Measurements from ENCODE around the gene WSB1. TPM values are rescaled to one million over a fixed set of nuclear protein-coding genes. Genes with fewer than 3 reads are reported as not detected.

WSB1 gene
- total and polyA plus RNA-seq, 10 of the 15 experiments (the other 5 are each of a cell fraction or from before 2014, with no cell fraction given), result 26.6 to 458 (median 101) TPM

DNA sequence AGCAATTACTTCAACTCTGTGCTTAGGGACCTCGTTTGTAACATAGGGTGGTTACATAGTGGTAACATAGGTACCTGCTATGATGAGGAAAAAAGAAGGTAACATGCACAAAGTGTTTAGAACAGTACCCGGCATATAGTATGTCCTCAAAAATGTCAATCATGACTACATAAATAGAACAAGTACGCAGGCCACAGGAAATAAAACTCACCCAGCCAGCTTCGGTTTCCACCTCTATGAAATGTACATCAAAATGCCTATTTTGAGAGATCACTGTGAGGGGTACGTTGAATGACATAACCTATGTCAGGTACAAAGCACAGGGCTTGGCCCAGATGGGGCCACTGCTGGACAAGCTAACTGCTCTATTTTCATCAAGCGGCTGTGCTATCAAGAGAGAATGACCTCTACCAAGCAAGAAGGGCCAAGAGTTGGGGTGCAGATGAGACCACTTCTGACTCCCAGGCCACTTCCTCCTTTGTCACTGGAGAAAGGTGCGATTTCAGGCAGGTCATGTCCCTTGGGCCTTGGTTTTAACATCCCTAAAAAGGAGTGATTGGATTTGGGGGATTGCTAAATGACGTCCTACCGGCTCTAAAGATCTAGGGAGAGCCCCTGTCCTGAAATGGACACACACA is 45.4 kb downstream of the WSB1 start (continued):
- TF ChIP-seq, protein P1, sequence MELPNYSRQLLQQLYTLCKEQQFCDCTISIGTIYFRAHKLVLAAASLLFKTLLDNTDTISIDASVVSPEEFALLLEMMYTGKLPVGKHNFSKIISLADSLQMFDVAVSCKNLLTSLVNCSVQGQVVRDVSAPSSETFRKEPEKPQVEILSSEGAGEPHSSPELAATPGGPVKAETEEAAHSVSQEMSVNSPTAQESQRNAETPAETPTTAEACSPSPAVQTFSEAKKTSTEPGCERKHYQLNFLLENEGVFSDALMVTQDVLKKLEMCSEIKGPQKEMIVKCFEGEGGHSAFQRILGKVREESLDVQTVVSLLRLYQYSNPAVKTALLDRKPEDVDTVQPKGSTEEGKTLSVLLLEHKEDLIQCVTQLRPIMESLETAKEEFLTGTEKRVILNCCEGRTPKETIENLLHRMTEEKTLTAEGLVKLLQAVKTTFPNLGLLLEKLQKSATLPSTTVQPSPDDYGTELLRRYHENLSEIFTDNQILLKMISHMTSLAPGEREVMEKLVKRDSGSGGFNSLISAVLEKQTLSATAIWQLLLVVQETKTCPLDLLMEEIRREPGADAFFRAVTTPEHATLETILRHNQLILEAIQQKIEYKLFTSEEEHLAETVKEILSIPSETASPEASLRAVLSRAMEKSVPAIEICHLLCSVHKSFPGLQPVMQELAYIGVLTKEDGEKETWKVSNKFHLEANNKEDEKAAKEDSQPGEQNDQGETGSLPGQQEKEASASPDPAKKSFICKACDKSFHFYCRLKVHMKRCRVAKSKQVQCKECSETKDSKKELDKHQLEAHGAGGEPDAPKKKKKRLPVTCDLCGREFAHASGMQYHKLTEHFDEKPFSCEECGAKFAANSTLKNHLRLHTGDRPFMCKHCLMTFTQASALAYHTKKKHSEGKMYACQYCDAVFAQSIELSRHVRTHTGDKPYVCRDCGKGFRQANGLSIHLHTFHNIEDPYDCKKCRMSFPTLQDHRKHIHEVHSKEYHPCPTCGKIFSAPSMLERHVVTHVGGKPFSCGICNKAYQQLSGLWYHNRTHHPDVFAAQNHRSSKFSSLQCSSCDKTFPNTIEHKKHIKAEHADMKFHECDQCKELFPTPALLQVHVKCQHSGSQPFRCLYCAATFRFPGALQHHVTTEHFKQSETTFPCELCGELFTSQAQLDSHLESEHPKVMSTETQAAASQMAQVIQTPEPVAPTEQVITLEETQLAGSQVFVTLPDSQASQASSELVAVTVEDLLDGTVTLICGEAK (IDR thresholded peaks at IDR 0.05; ENCODE audit: borderline replicate concordance), result no peak
- TF ChIP-seq, protein P2, sequence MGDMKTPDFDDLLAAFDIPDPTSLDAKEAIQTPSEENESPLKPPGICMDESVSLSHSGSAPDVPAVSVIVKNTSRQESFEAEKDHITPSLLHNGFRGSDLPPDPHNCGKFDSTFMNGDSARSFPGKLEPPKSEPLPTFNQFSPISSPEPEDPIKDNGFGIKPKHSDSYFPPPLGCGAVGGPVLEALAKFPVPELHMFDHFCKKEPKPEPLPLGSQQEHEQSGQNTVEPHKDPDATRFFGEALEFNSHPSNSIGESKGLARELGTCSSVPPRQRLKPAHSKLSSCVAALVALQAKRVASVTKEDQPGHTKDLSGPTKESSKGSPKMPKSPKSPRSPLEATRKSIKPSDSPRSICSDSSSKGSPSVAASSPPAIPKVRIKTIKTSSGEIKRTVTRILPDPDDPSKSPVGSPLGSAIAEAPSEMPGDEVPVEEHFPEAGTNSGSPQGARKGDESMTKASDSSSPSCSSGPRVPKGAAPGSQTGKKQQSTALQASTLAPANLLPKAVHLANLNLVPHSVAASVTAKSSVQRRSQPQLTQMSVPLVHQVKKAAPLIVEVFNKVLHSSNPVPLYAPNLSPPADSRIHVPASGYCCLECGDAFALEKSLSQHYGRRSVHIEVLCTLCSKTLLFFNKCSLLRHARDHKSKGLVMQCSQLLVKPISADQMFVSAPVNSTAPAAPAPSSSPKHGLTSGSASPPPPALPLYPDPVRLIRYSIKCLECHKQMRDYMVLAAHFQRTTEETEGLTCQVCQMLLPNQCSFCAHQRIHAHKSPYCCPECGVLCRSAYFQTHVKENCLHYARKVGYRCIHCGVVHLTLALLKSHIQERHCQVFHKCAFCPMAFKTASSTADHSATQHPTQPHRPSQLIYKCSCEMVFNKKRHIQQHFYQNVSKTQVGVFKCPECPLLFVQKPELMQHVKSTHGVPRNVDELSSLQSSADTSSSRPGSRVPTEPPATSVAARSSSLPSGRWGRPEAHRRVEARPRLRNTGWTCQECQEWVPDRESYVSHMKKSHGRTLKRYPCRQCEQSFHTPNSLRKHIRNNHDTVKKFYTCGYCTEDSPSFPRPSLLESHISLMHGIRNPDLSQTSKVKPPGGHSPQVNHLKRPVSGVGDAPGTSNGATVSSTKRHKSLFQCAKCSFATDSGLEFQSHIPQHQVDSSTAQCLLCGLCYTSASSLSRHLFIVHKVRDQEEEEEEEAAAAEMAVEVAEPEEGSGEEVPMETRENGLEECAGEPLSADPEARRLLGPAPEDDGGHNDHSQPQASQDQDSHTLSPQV (IDR thresholded peaks at IDR 0.05), result no peak
- TF ChIP-seq IKZF2 (IDR thresholded peaks at IDR 0.05) (peak; percentile 19 to 35; a peak in 1 of 4 replicates), SP1 (IDR thresholded peaks at IDR 0.05; ENCODE audit: low read depth, low read length) (peak; percentile 8)

Measured in GM12878 (cell line).